Hematopoietic multipotent progenitor cell treated with erythropoietin and hydrocortisone succinate and interleukin-3 and kit ligand, for 17 days (in vitro differentiated cells): ENCODE measurements around the gene UTP20.

ENCODE experiments used
- DNase-seq: peaks from one replicate; pipeline ENCODE4 v3.0.0-alpha.2; 2015; ENCODE audit warnings: low spot score

UTP20 gene

GRCh38 chr12:101280006-101280505 lies at the start of gene UTP20:
UTP20 (plus strand) TSS chr12:101280105; CDS start chr12:101280283, 178 bp downstream.
- peak; percentile 92 for DNase-seq

- DNase-seq: no peak
These were observed 49.4 kb upstream of the UTP20 start for GRCh38 chr12:101230547-101230946.

- DNase-seq: no peak
These were observed 48.3 kb upstream of the UTP20 start for GRCh38 chr12:101231636-101232035.

GRCh38 chr12:101235686-101236085 lies 44.2 kb upstream of the UTP20 start:
- no peak for DNase-seq

GRCh38 chr12:101238306-101238705 lies 41.6 kb upstream of the UTP20 start:
- no peak for DNase-seq

- DNase-seq: no peak
These were observed 41.0 kb upstream of the UTP20 start for GRCh38 chr12:101238800-101239329.

- no peak for DNase-seq
These were observed 36.8 kb upstream of the UTP20 start for GRCh38 chr12:101243074-101243473.

GRCh38 chr12:101243616-101244015 lies 36.3 kb upstream of the UTP20 start:
- DNase-seq: no peak

- no peak for DNase-seq
These were observed 23.6 kb upstream of the UTP20 start for GRCh38 chr12:101256266-101256665.

- no peak for DNase-seq
These were observed 22.5 kb upstream of the UTP20 start for GRCh38 chr12:101257357-101257756.

GRCh38 chr12:101267111-101267510 lies 12.8 kb upstream of the UTP20 start:
- DNase-seq: no peak

- DNase-seq: no peak
These were observed 3.5 kb upstream of the UTP20 start for GRCh38 chr12:101276433-101276832.

GRCh38 chr12:101277443-101277842 lies 2.5 kb upstream of the UTP20 start:
- DNase-seq: no peak

- DNase-seq: no peak
These were observed 7.5 kb downstream of the UTP20 start for GRCh38 chr12:101287357-101287756.

GRCh38 chr12:101297661-101298060 lies 17.8 kb downstream of the UTP20 start:
- no peak for DNase-seq

GRCh38 chr12:101298426-101298825 lies 18.5 kb downstream of the UTP20 start:
- DNase-seq: no peak

GRCh38 chr12:101299346-101299745 lies 19.4 kb downstream of the UTP20 start:
- no peak for DNase-seq

GRCh38 chr12:101299931-101300330 lies 20.0 kb downstream of the UTP20 start:
- DNase-seq: no peak

- DNase-seq: no peak
These were observed 22.8 kb downstream of the UTP20 start for GRCh38 chr12:101302741-101303140.

- DNase-seq: no peak
These were observed 25.4 kb downstream of the UTP20 start for GRCh38 chr12:101305226-101305779.

GRCh38 chr12:101305794-101306193 lies 25.9 kb downstream of the UTP20 start:
- DNase-seq: no peak

GRCh38 chr12:101322480-101322879 lies 42.6 kb downstream of the UTP20 start:
- DNase-seq: no peak

- no peak for DNase-seq
These were observed 43.4 kb downstream of the UTP20 start for GRCh38 chr12:101323255-101323654.

- DNase-seq: no peak
These were observed 45.7 kb downstream of the UTP20 start for GRCh38 chr12:101325590-101325989.
